Measurements from ENCODE around the gene EPN1.

DNA sequence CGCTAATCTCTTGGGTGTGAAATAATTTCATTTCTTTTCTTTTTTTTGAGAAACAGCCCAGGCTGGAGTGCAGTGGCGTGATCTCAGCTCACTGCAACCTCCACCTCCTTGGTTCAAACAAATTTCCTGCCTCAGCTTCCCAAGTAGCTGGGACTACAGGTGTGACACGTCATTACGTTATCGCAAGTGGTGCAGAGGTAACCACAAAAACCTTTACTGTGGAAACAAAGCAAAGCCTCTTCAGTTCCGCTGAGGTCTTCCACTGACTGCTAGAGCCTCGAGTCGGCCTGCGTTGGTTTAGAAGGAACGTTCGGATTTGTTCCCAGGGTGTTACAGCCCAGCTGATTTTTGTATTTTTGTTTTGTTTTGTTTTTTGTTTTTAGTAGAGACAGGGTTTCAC lies 48.7 kb upstream of the EPN1 start:
- TF ChIP-seq, protein P1, sequence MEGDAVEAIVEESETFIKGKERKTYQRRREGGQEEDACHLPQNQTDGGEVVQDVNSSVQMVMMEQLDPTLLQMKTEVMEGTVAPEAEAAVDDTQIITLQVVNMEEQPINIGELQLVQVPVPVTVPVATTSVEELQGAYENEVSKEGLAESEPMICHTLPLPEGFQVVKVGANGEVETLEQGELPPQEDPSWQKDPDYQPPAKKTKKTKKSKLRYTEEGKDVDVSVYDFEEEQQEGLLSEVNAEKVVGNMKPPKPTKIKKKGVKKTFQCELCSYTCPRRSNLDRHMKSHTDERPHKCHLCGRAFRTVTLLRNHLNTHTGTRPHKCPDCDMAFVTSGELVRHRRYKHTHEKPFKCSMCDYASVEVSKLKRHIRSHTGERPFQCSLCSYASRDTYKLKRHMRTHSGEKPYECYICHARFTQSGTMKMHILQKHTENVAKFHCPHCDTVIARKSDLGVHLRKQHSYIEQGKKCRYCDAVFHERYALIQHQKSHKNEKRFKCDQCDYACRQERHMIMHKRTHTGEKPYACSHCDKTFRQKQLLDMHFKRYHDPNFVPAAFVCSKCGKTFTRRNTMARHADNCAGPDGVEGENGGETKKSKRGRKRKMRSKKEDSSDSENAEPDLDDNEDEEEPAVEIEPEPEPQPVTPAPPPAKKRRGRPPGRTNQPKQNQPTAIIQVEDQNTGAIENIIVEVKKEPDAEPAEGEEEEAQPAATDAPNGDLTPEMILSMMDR (IDR thresholded peaks at IDR 0.05; ENCODE audit: insufficient read depth, low read depth, low read length) = no peak
- TF ChIP-seq EZH2 (IDR thresholded peaks at IDR 0.05; ENCODE audit: insufficient read depth, low read length) = no peak

Measured in astrocyte (in vitro differentiated cells and primary cell).